ENCODE measurements around the gene NOXA1.
A peak's percentile ranks its signal among the peaks of the same experiment; 100 is the strongest.
"Not testable (repeated sequence)": the region's sequence is repeated elsewhere in the genome, so short reads cannot be mapped to it uniquely, and the experiment has no call there.

Gene NOXA1

GRCh38 chr9:137456061-137456863 lies 33.1 kb downstream of the NOXA1 start:
- no peak for DNase-seq

GRCh38 chr9:137456864-137457405 lies 33.7 kb downstream of the NOXA1 start:
- DNase-seq, result no peak

GRCh38 chr9:137457406-137458193 lies 34.4 kb downstream of the NOXA1 start:
- DNase-seq, result no peak

- no peak for DNase-seq
Measured at GRCh38 chr9:137458194-137459151, 35.3 kb downstream of the NOXA1 start.

GRCh38 chr9:137459152-137459600 lies 36.0 kb downstream of the NOXA1 start, which contains the start of gene NSMF:
Gene NSMF (minus strand): TSS chr9:137459334. CDS start chr9:137459102, 232 bp downstream.
- DNase-seq, result peak; percentile 87

GRCh38 chr9:137459601-137460362 lies 36.6 kb downstream of the NOXA1 start:
- no peak for DNase-seq

- DNase-seq, result no peak
Measured at GRCh38 chr9:137460363-137461315, 37.4 kb downstream of the NOXA1 start.

- DNase-seq, result no peak
Measured at GRCh38 chr9:137461316-137461662, 38.1 kb downstream of the NOXA1 start.

GRCh38 chr9:137461663-137462395 lies 38.6 kb downstream of the NOXA1 start:
- peak; percentile 69 for DNase-seq

GRCh38 chr9:137462396-137462985 lies 39.3 kb downstream of the NOXA1 start:
- DNase-seq, result no peak

GRCh38 chr9:137462986-137463930 lies 40.1 kb downstream of the NOXA1 start:
- DNase-seq, result no peak

- DNase-seq, result no peak
Measured at GRCh38 chr9:137463931-137464290, 40.7 kb downstream of the NOXA1 start.

- DNase-seq, result no peak
Measured at GRCh38 chr9:137464291-137464999, 41.3 kb downstream of the NOXA1 start.

GRCh38 chr9:137465000-137465719 lies 42.0 kb downstream of the NOXA1 start:
- DNase-seq, result no peak

GRCh38 chr9:137465720-137466388 lies 42.7 kb downstream of the NOXA1 start:
- no peak for DNase-seq

GRCh38 chr9:137466389-137467085 lies 43.3 kb downstream of the NOXA1 start:
- not testable (repeated sequence) for DNase-seq
